HepG2 (cell line): ENCODE results near the gene FXR2. TPM values are rescaled to one million over a fixed set of nuclear protein-coding genes. Genes with fewer than 3 reads are reported as not detected.

ENCODE experiments used
- MIER3 ChIP-seq: IDR thresholded peaks from 2 replicates; pipeline ENCODE4 v1.6.1; 2016; ENCODE audit warnings: missing compliant biosample characterization, borderline replicate concordance
- NR3C1 ChIP-seq: sonication (generic); formaldehyde crosslinking; IDR thresholded peaks from 2 replicates; pipeline ENCODE4 v1.4.0; 2020; ENCODE audit warnings: missing genetic modification reagents
- ZNF24 ChIP-seq: fragments of 450-650 bp; IDR thresholded peaks from 2 replicates; pipeline ENCODE4 v1.6.1; 2017; ENCODE audit warnings: antibody characterized with exemption, mild to moderate bottlenecking
- ZNF253 ChIP-seq: sonication (generic); formaldehyde crosslinking; IDR thresholded peaks from 2 replicates; pipeline ENCODE4 v1.8.0; 2022; ENCODE audit warnings: mild to moderate bottlenecking, missing genetic modification reagents, borderline replicate concordance
- ZNF318 ChIP-seq: sonication (generic); formaldehyde crosslinking; IDR thresholded peaks from 2 replicates; pipeline ENCODE4 v1.4.0; 2020; ENCODE audit warnings: mild to moderate bottlenecking, missing genetic modification reagents
- ZNF543 ChIP-seq: sonication (generic); formaldehyde crosslinking; IDR thresholded peaks from 2 replicates; pipeline ENCODE4 v1.4.0; 2020; ENCODE audit warnings: mild to moderate bottlenecking, missing genetic modification reagents
- polyA plus RNA-seq, 8 experiments: library from polyadenylated mRNA; depleted of rRNA in 3 of 8; stranded (reverse) in 7 of 8; unstranded in 1 of 8; fragments of >200 nt; fragmentation: Illumina TruSeq in 4 of 8; extraction: Trizol in 4 of 8; gene quantifications; 2 replicates each; pipeline versions ENCODE4 v1.2.1 to v1.2.3, GENCODE V29; 2011 to 2016; ENCODE audit warnings: low read depth in 4 of 8, missing spikeins in 1 of 8, mixed read lengths in 1 of 8; ENCODE audit not compliant: insufficient read depth in 1 of 8
- total RNA-seq, 5 experiments: library from RNA; depleted of rRNA; stranded (reverse); fragments of >200 nt; fragmentation: Illumina TruSeq; extraction: Trizol; gene quantifications; 2 replicates each; pipeline ENCODE4 v1.2.3, GENCODE V29; 2016; ENCODE audit warnings: low read depth in 1 of 5
- TF ChIP-seq, protein P1 (sequence below): sonication (generic); formaldehyde crosslinking; IDR thresholded peaks from 2 replicates; pipeline ENCODE4 v1.9.0; 2021; ENCODE audit warnings: missing genetic modification reagents, borderline replicate concordance
- TF ChIP-seq, protein P2 (sequence below): sonication (generic); formaldehyde crosslinking; IDR thresholded peaks from one replicate; pipeline ENCODE4 v1.5.1; 2020; ENCODE audit warnings: mild to moderate bottlenecking, missing genetic modification reagents; ENCODE audit errors: not compliant biosample characterization

FXR2 gene
- total and polyA plus RNA-seq, 2 of the 13 experiments (the other 11 are each of a cell fraction or from before 2014, with no cell fraction given), result 20.9 to 24.4 TPM

DNA sequence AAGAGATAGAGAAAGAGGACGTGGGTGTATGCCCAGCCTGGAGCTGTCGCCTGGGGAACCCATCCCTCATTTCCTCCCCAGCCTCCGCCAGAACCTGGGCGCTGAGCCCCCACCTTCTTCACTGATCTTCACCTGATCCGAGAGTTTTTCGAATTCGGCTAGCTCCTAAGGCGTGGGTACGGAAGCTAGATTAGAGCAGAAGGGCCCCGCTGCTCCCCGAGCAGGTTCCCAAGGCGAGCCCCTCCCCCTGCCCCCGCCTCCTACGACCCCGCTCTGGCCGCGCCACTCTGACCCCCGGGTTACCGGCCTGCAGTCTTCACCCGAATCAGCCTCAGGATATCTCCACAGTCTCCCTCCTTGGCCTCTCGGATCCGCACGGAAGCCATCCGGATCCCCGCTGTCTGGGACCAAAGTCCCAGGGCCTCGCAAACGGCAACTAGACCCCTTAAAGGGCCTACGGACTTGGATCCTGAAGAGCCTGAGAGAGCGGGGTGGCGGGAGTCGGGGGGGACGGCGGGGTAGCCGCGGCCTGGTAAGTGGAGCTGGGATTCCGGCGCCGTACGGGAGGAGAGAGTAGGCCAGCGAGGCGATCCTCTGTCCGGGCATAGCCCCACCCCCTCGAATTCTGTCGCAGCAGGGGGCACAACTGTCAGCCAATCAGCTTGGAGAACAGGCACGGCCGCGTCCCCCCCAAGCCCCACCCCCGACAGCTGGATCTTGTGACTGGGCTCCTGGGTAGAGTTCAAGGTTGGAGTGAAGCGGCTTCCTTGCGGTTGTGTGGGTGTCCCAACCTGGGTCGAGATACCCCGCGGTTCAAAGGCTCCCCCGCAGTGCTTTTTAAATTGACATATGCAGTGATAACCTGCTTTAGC lies 12.8 kb upstream of the FXR2 start, which contains the start of gene SAT2 (continued):
- TF ChIP-seq, protein P1, sequence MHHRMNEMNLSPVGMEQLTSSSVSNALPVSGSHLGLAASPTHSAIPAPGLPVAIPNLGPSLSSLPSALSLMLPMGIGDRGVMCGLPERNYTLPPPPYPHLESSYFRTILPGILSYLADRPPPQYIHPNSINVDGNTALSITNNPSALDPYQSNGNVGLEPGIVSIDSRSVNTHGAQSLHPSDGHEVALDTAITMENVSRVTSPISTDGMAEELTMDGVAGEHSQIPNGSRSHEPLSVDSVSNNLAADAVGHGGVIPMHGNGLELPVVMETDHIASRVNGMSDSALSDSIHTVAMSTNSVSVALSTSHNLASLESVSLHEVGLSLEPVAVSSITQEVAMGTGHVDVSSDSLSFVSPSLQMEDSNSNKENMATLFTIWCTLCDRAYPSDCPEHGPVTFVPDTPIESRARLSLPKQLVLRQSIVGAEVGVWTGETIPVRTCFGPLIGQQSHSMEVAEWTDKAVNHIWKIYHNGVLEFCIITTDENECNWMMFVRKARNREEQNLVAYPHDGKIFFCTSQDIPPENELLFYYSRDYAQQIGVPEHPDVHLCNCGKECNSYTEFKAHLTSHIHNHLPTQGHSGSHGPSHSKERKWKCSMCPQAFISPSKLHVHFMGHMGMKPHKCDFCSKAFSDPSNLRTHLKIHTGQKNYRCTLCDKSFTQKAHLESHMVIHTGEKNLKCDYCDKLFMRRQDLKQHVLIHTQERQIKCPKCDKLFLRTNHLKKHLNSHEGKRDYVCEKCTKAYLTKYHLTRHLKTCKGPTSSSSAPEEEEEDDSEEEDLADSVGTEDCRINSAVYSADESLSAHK (CRISPR knock-in tag), result no peak
- TF ChIP-seq ZNF253 (CRISPR knock-in tag) (no peak), NR3C1 (CRISPR knock-in tag) (no peak), ZNF24 (no peak), ZNF318 (no peak), MIER3 (CRISPR knock-in tag) (peak; percentile 93; the same call in 1 of the 2 replicates), ZNF543 (CRISPR knock-in tag) (0 out of 2 replicates have a peak, but pooled peaks have one; percentile 59)
- TF ChIP-seq, protein P2, sequence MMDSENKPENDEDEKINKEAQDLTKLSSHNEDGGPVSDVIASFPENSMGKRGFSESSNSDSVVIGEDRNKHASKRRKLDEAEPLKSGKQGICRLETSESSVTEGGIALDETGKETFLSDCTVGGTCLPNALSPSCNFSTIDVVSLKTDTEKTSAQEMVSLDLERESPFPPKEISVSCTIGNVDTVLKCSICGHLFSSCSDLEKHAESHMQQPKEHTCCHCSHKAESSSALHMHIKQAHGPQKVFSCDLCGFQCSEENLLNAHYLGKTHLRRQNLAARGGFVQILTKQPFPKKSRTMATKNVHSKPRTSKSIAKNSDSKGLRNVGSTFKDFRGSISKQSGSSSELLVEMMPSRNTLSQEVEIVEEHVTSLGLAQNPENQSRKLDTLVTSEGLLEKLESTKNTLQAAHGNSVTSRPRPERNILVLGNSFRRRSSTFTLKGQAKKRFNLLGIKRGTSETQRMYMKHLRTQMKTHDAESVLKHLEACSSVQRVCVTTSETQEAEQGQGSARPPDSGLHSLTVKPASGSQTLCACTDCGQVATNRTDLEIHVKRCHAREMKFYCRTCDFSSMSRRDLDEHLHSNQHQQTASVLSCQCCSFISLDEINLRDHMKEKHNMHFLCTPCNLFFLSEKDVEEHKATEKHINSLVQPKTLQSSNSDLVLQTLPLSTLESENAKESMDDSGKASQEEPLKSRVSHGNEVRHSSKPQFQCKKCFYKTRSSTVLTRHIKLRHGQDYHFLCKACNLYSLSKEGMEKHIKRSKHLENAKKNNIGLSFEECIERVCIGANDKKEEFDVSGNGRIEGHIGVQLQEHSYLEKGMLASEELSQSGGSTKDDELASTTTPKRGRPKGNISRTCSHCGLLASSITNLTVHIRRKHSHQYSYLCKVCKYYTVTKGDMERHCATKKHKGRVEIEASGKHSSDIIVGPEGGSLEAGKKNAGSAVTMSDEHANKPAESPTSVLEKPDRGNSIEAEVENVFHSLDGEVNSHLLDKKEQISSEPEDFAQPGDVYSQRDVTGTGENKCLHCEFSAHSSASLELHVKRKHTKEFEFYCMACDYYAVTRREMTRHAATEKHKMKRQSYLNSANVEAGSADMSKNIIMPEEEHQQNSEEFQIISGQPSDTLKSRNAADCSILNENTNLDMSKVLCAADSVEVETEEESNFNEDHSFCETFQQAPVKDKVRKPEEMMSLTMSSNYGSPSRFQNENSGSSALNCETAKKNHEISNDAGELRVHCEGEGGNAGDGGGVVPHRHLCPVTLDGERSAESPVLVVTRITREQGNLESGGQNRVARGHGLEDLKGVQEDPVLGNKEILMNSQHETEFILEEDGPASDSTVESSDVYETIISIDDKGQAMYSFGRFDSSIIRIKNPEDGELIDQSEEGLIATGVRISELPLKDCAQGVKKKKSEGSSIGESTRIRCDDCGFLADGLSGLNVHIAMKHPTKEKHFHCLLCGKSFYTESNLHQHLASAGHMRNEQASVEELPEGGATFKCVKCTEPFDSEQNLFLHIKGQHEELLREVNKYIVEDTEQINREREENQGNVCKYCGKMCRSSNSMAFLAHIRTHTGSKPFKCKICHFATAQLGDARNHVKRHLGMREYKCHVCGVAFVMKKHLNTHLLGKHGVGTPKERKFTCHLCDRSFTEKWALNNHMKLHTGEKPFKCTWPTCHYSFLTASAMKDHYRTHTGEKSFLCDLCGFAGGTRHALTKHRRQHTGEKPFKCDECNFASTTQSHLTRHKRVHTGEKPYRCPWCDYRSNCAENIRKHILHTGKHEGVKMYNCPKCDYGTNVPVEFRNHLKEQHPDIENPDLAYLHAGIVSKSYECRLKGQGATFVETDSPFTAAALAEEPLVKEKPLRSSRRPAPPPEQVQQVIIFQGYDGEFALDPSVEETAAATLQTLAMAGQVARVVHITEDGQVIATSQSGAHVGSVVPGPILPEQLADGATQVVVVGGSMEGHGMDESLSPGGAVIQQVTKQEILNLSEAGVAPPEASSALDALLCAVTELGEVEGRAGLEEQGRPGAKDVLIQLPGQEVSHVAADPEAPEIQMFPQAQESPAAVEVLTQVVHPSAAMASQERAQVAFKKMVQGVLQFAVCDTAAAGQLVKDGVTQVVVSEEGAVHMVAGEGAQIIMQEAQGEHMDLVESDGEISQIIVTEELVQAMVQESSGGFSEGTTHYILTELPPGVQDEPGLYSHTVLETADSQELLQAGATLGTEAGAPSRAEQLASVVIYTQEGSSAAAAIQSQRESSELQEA (CRISPR knock-in tag), result no peak
